H1 (cell line): Measurements from ENCODE around the gene SMU1. TPM values are rescaled to one million over a fixed set of nuclear protein-coding genes. Genes with fewer than 3 reads are reported as not detected.
A peak's percentile ranks its signal among the peaks of the same experiment; 100 is the strongest.

ENCODE experiments used
- BRCA1 ChIP-seq: IDR thresholded peaks from 2 replicates; pipeline ENCODE4 v1.6.1; 2012; ENCODE audit warnings: low read depth, low read length, improper control_type of control experiment
- CBX5 ChIP-seq: fragments of 300-800, 300-1000 bp; sonication (generic); IDR thresholded peaks from 2 replicates; pipeline ENCODE4 v1.7.1; 2016; ENCODE audit warnings: antibody characterized with exemption, low read length, low read depth
- CHD1 ChIP-seq: IDR thresholded peaks from 2 replicates; pipeline ENCODE4 v1.6.1; 2012; ENCODE audit warnings: low read depth, low read length, improper control_type of control experiment
- CREB1 ChIP-seq: IDR thresholded peaks from 2 replicates; pipeline ENCODE4 v1.6.1; 2012; ENCODE audit warnings: inconsistent platforms
- CTCF ChIP-seq, 3 experiments: IDR thresholded peaks; 1 replicate in 2 of 3; 2 replicates in 1 of 3; pipeline versions ENCODE4 v1.5.1 to v1.6.1; 2011; ENCODE audit warnings: low read length in 3 of 3, mild to moderate bottlenecking in 3 of 3, inconsistent platforms in 2 of 3, low read depth in 1 of 3, moderate library complexity in 1 of 3; ENCODE audit not compliant: insufficient read depth in 1 of 3; ENCODE audit errors: control extremely low read depth in 1 of 3
- EGR1 ChIP-seq: IDR thresholded peaks from 2 replicates; pipeline ENCODE4 v1.6.1; 2011; ENCODE audit warnings: low read depth, low read length, borderline replicate concordance
- EZH2 ChIP-seq: fragments of 200-600 bp; sonication (generic); IDR thresholded peaks from 2 replicates; pipeline ENCODE4 v1.7.1; 2012; ENCODE audit warnings: low read depth, mild to moderate bottlenecking, moderate library complexity, low read length, inconsistent platforms; ENCODE audit not compliant: severe bottlenecking
- GTF2F1 ChIP-seq: IDR thresholded peaks from 2 replicates; pipeline ENCODE4 v1.6.1; 2012; ENCODE audit warnings: low read depth, low read length, improper control_type of control experiment, borderline replicate concordance
- HDAC2 ChIP-seq, 2 experiments: fragments of 300-600 bp in 1 of 2; sonication (generic) in 1 of 2; IDR thresholded peaks; 2 replicates each; pipeline ENCODE4 v1.6.1; 2011 to 2012; ENCODE audit warnings: low read depth in 2 of 2, low read length in 2 of 2, mild to moderate bottlenecking in 2 of 2, moderate library complexity in 2 of 2, borderline replicate concordance in 1 of 2, inconsistent platforms in 1 of 2
- JUND ChIP-seq: IDR thresholded peaks from 2 replicates; pipeline ENCODE4 v1.6.1; 2011; ENCODE audit warnings: mild to moderate bottlenecking, improper control_type of control experiment, low read length
- KDM1A ChIP-seq: fragments of 200-600, 300-600 bp; sonication (generic); IDR thresholded peaks from 2 replicates; pipeline ENCODE4 v1.7.1; 2016; ENCODE audit warnings: mild to moderate bottlenecking, low read length, borderline replicate concordance
- KDM5A ChIP-seq: fragments of 200-600 bp; IDR thresholded peaks from 2 replicates; pipeline ENCODE4 v1.7.1; 2012; ENCODE audit warnings: mild to moderate bottlenecking, low read length, inconsistent platforms, mixed read lengths
- NANOG ChIP-seq: IDR thresholded peaks from 2 replicates; pipeline ENCODE4 v1.6.1; 2011; ENCODE audit warnings: low read length, low read depth, mild to moderate bottlenecking, inconsistent platforms; ENCODE audit not compliant: insufficient read depth, poor library complexity, severe bottlenecking
- NRF1 ChIP-seq: IDR thresholded peaks from 2 replicates; pipeline ENCODE4 v1.6.1; 2011; ENCODE audit warnings: mild to moderate bottlenecking, low read depth, low read length, improper control_type of control experiment
- POU5F1 ChIP-seq: IDR thresholded peaks from 2 replicates; pipeline ENCODE4 v1.6.1; 2011; ENCODE audit warnings: low read depth, mild to moderate bottlenecking, low read length, moderate library complexity
- RAD21 ChIP-seq, 2 experiments: IDR thresholded peaks in 1 of 2; conservative IDR thresholded peaks in 1 of 2; 2 replicates each; pipeline ENCODE4 v1.6.1; 2011; ENCODE audit warnings: low read depth in 2 of 2, low read length in 2 of 2, improper control_type of control experiment in 1 of 2, inconsistent platforms in 1 of 2, mild to moderate bottlenecking in 1 of 2, moderate library complexity in 1 of 2
- RFX5 ChIP-seq: IDR thresholded peaks from 2 replicates; pipeline ENCODE4 v1.6.1; 2011; ENCODE audit warnings: low read depth, low read length, improper control_type of control experiment, borderline replicate concordance
- RXRA ChIP-seq: IDR thresholded peaks from 2 replicates; pipeline ENCODE4 v1.6.1; 2011; ENCODE audit warnings: low read depth, mild to moderate bottlenecking, low read length, moderate library complexity; ENCODE audit not compliant: insufficient read depth
- SIX5 ChIP-seq: IDR thresholded peaks from 2 replicates; pipeline ENCODE4 v1.6.1; 2011; ENCODE audit warnings: mild to moderate bottlenecking, low read depth, low read length
- SP2 ChIP-seq: IDR thresholded peaks from 2 replicates; pipeline ENCODE4 v1.6.1; 2012; ENCODE audit warnings: mild to moderate bottlenecking, low read length, inconsistent platforms
- SUZ12 ChIP-seq: fragments of 200-600 bp; sonication (generic); IDR thresholded peaks from 2 replicates; pipeline ENCODE4 v1.6.1; 2012; ENCODE audit warnings: mild to moderate bottlenecking, inconsistent platforms, low read length, moderate library complexity, mixed read lengths
- TBP ChIP-seq: IDR thresholded peaks from 2 replicates; pipeline ENCODE4 v1.6.1; 2011; ENCODE audit warnings: low read depth, low read length, improper control_type of control experiment
- ZNF274 ChIP-seq: IDR thresholded peaks from 2 replicates; pipeline ENCODE4 v1.7.0; 2012; ENCODE audit warnings: low read length, borderline replicate concordance; ENCODE audit errors: extremely low read depth
- polyA plus RNA-seq, 7 experiments: library from polyadenylated mRNA; depleted of rRNA in 3 of 7; stranded (reverse) in 5 of 7; unstranded in 2 of 7; fragments of >200 nt in 5 of 7; fragments of 200-250 nt in 2 of 7; gene quantifications; 1 replicate in 5 of 7; 2 replicates in 1 of 7; 4 replicates in 1 of 7; pipeline versions ENCODE4 v1.2.1 to v1.2.3, GENCODE V29; 2011 to 2013; ENCODE audit warnings: missing spikeins in 2 of 7, mixed read lengths in 2 of 7
- total RNA-seq: library from RNA; stranded (reverse); fragmentation: NEBNext Ultra II Directional; extraction: Animal tissue kit (Norgen Biotek cat#: 25700); gene quantifications from 2 replicates; pipeline ENCODE4 v1.2.1, GENCODE V29; 2021

SMU1 gene
- total and polyA plus RNA-seq, 2 of the 8 experiments (the other 6 are each of a cell fraction or from before 2014, with no cell fraction given): 8.4 to 26.0 TPM

- TF ChIP-seq GTF2F1: no peak
- peak; percentile 66; the same call in 1 of the 2 replicates for TF ChIP-seq JUND
- TF ChIP-seq CBX5: no peak
- TF ChIP-seq KDM1A: no peak
- no peak for TF ChIP-seq SP2
- no peak for TF ChIP-seq BRCA1
- no peak for TF ChIP-seq EZH2
- TF ChIP-seq SIX5: no peak
- TF ChIP-seq ZNF274: no peak
- peak; percentile 30; the same call in 1 of the 2 replicates for TF ChIP-seq TBP
- TF ChIP-seq KDM5A: no peak
- no peak for TF ChIP-seq RAD21 (IDR thresholded peaks at IDR 0.05 in 1 of 2, conservative IDR thresholded peaks at IDR 0.05 in 1 of 2; ENCODE audit: low read depth in 2 of 2, low read length in 2 of 2)
- TF ChIP-seq EGR1: no peak
- no peak for TF ChIP-seq RXRA
- peak; percentile 51 for TF ChIP-seq NRF1
- no peak for TF ChIP-seq SUZ12
- no peak for TF ChIP-seq NANOG
- TF ChIP-seq HDAC2 (IDR thresholded peaks at IDR 0.05; ENCODE audit: borderline replicate concordance in 1 of 2, low read depth in 2 of 2, low read length in 2 of 2): no peak
- no peak for TF ChIP-seq RFX5
- no peak for TF ChIP-seq CHD1
- TF ChIP-seq CREB1: peak; percentile 88
- no peak for TF ChIP-seq CTCF (IDR thresholded peaks at IDR 0.05; ENCODE audit: control extremely low read depth in 1 of 3, insufficient read depth in 1 of 3, low read depth in 1 of 3, low read length in 3 of 3)
- no peak for TF ChIP-seq POU5F1
Observed at GRCh38 chr9:33044162-33044673, 32.3 kb downstream of the SMU1 start (continued).
